HG03039 (cell line): ENCODE data around the gene CDH2.

Experiments
- ATAC-seq: cut with Tn5 transposase; IDR thresholded peaks from one replicate; pipeline ENCODE4 v1.9.1; 2021; ENCODE audit warnings: mild to moderate bottlenecking, moderate library complexity; ENCODE audit not compliant: unreplicated experiment

CDH2 gene

GRCh38 chr18:28171837-28172236 is 5.1 kb downstream of the CDH2 start:
- ATAC-seq, result no peak

DNA sequence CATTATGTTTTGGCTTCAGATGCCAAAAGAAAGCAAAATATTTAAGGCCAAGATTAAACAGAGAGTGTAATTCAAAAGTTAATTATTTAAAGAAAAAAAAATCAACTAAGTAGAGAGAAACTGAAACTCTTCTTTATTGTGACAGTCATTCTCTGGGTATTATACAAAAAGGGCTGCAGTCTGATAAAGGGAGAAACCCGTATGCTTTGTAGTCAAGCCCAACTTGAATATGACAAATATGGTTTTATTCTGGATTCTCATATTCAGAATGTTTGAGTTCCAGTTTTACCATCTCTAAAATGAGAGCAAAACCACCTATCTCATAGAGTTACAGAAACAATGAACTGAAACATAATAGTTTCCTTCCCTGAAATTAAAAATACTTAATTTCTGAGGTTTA is 8.2 kb downstream of the CDH2 start:
- ATAC-seq, result no peak

DNA sequence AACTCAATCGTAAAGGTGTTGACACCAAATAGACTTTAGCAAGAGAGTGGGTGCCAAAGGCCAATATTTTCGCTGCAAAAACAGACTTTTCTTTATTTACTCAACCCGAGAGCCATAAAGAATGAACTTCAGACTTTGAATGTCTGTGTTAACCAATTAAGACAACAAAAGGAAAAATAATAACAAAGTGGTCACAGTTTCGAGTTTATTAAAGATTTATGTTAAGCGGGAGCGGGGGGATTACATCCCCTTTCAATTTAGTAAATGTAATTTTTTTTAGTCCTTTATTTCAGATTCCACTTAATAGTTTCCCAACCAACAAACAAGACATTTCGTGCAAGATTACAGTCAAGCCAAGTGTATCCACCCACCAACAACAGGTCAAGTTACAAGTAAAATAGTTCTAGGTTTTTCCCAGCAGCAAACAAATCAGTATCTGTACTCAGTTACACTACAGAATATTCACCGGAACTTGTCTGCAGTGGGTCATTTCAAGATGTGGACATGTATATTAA is 9.0 kb downstream of the CDH2 start:
- ATAC-seq, result no peak

DNA sequence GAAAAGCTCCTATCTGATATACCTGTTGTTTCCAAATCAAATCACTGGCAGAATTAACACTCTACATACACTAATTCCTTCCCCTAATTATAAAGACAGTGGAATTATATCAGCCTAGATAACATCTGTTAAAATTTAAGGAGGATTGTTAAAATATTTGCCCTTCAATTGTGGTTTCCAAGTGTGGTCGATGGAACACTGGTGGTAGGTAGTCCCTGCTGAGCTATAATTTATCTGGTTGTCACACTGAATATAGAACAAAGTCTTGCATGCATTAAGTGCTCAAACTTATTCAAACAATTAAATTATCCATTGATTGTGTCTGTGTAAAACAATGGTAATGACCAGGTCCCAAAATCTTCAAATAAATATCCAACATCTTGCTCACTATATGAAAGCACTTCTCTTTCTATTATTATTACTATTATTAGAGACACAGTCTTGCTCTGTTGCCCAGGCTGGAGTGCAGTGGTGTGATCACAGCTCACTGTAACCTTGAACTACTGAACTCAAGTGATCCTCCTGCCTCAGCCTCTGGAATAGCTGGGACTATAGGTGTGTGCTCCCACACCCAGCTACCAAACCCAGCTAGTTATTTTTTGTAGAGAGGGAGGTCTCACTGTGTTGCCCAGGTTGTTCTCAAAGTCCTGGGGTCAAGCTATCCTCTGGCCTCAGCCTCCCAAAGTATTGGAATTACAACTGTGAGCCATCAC is 12.0 kb downstream of the CDH2 start:
- no peak for ATAC-seq

GRCh38 chr18:28163201-28163775 is 13.6 kb downstream of the CDH2 start:
- ATAC-seq, result no peak

DNA sequence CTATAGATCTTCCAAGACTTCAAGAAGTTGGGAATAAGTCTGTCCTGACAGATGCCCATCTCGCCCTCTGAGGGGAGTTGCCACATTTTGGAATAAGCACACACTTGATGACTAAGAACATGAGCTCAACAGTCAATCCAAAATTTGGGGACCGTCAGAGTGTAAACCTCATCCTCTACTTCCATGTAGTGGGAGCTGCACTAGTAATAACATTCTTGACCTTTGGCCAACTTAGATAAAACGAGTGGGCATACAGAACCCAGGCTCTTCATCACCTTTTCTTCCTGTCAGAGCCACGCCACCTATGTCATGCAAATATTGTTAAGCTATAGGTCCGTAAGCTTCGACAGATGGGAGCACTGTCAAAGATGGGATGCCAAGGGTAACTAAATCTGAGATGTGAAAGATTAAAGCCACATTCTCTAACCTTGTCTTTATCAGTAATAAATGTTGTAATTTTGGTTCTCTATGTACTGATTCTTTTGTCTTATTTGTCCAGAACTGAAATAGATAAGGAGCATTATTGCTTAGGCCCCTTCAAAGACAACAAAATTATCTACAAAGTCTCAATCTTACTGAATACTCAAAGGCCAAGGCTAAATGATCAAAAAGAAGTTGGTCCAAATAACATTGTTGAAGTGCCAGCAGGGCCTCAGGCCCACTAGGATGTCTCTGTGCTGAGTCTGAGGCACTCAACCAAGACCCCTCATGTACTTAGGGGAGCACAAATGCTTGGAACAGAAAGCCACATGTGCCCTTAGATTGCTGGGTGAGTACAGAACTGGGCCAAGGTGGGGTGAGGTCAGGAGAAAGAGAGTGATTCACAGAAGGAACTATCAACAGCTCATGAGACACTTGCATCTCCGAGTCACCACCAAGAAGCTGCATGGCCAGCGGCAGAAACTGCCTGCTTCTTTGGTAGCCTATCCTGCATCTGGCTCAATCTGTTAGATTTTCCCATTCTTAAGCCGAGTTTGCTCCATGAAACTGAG is 15.0 kb downstream of the CDH2 start:
- ATAC-seq, result no peak

GRCh38 chr18:28159055-28159454 is 17.9 kb downstream of the CDH2 start:
- no peak for ATAC-seq

- ATAC-seq, result no peak
Measured at GRCh38 chr18:28158083-28158581, 18.8 kb downstream of the CDH2 start.

DNA sequence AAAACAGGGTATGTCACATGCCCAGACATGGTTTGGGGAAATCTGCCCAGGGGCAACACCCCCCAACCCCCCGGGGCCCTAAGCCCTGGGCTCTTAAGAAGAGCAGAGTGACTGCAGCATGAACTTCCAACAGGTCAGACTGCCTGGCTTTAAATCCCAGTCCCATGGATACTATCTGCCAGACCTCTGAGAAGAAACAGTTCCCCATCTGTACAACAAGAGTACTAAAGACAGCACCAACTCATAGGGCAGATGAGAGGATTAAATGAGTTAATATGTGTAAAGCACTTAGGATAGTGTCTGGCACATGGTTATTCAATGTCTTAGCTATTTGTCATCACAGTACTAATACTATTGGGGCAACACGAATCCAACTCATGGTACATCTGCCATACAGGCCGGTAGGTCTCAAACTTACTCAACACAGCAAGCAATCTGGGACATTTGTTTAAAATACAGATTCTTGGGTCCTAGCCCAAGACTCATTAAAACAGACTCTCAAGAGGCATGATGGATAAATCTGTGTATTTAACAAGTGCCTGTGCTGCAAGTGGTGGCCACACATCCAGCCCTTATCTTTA is 23.4 kb downstream of the CDH2 start:
- no peak for ATAC-seq

GRCh38 chr18:28152754-28153153 is 24.2 kb downstream of the CDH2 start:
- no peak for ATAC-seq

GRCh38 chr18:28152354-28152753 is 24.6 kb downstream of the CDH2 start:
- no peak for ATAC-seq

GRCh38 chr18:28151434-28151833 is 25.5 kb downstream of the CDH2 start:
- no peak for ATAC-seq

DNA sequence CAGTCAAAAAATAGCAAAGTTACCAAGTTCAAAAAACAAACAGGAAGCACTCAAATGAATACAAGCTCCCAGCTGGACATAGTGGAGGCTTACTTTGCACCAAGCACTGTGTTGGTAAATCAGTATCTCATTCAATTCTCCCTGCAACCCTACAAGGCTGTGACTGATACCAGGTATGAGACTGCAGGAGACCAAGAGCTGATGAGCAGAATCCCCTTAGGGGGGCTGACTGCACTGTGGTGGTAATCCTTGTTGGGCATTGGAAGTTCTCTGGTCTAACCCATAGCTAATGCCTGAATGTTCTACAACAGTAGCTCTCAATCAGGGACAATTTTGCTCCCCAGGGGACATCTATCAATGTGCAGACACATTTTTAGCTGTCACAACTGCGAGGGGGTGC is 26.0 kb downstream of the CDH2 start:
- ATAC-seq, result no peak

DNA sequence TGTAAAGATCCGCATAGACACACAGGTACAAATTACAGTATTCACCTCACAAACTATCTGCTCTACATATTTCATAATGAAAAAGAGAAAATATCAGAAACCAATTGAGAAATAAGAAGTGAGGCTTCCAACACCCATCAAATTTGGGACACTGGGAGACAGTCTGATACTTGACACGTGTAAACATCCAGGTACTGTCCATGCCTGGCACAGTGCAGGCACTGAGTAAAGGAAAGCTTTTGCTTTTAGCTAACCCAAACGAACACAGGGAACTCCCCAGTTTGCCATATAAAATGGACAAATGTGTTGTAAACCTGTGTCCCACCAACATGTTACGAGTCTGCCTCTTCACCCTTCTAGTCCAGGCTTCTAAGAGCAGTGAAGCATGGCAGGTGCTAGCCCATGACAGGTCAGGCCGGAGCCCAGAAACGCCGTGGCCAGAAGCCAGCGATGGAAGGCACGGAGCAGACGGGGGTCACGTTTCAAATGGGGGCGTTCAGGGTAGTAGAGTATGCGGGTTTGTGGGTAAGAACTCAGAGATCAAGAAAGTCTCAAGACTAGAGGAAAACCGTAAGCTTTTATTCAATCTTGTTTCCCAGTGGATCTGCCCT is 27.0 kb downstream of the CDH2 start:
- no peak for ATAC-seq

DNA sequence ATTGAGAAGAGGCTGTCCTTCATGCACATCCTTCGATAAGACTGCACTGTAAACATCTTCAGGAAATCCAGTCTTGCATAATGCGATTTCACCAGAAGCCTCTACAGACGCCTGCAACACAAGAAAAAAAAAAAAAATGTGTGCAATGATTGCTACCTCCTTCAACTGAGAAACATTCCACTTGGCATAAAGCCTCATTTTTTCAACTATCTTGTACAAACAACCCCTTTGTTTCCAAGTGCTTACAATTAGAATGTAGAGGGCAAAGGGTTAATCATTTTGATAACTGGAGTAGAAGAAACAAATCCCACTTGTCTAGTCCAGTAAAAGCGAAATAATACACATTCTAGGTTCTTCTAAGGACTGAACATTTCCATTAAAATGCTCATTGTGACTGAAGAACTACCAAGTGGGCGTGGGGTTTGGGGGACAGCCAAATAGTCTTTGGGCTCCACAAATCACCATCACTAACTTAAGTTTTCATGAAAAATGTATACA is 29.2 kb downstream of the CDH2 start:
- ATAC-seq, result no peak

DNA sequence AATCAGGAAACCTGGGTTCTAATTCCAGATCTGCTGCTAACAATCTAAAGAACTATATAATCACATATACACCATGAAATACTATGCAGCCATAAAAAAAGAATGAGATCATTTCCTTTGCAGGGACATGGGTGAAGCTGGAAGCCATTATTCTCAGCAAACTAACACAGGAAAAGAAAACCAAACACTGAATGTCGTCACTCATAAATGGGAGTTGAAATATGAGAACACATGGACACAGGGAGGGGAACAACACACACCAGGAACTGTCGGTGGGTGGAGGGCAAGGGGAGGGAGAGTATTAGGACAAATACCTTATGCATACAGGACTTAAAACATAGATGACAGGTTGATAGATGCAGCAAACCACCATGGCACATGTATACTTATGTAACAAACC is 33.2 kb downstream of the CDH2 start:
- ATAC-seq, result no peak

DNA sequence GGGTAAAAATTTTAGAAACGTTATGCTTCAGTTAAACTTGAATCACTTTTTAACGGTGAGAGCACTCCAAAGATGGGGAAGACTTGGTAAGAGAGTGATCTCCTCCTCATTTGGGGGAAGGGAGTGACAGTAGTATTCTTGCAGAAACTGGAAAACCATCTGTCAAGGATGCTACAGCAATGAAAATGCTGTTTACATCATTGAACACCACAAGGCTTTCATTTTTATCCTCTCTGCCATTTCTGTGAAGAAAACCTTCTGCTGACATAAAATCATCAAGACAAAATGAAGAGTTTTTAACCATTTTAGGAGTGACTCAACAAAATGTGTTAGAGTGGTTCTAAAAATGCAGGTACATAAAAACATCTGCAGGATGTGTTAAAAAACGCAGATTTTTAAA is 38.1 kb downstream of the CDH2 start:
- ATAC-seq, result no peak

DNA sequence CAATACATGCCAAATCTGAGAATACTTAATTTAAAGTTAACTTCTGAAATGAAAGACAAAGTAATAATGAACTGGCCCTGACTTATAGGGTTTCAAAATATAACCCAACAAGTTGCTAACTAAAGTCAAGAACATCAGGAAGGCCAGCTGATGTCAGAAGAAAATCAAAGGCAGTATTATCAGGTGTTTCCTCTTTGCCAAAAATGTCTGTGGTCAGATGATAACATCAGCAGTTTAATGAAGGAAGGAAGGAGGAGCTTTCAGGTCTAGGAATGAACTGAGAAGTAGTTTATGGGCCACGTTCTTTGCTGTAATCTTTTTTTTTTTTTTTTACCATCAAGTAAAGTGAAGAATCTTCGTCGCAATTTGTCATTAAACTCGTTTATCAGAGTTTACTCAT is 40.9 kb downstream of the CDH2 start:
- no peak for ATAC-seq

- ATAC-seq, result no peak
Measured at GRCh38 chr18:28134774-28135173, 42.2 kb downstream of the CDH2 start.

- ATAC-seq, result no peak
Measured at GRCh38 chr18:28132084-28132483, 44.8 kb downstream of the CDH2 start.

- no peak for ATAC-seq
Measured at GRCh38 chr18:28128659-28128980, 48.3 kb downstream of the CDH2 start.
